ENCODE measurements around the gene SP2. TPM values are rescaled to one million over a fixed set of nuclear protein-coding genes. Genes with fewer than 3 reads are reported as not detected.

Gene SP2
- total RNA-seq, 1 donor from 2014 or later, result 12.1 TPM

GRCh38 chr17:47882695-47883588 lies 13.1 kb upstream of the SP2 start:
- no peaks in the 10 kb centered on the region for H3K36me3 ChIP-seq (ENCODE audit: insufficient read depth, low read length)
- TF ChIP-seq, protein P1, sequence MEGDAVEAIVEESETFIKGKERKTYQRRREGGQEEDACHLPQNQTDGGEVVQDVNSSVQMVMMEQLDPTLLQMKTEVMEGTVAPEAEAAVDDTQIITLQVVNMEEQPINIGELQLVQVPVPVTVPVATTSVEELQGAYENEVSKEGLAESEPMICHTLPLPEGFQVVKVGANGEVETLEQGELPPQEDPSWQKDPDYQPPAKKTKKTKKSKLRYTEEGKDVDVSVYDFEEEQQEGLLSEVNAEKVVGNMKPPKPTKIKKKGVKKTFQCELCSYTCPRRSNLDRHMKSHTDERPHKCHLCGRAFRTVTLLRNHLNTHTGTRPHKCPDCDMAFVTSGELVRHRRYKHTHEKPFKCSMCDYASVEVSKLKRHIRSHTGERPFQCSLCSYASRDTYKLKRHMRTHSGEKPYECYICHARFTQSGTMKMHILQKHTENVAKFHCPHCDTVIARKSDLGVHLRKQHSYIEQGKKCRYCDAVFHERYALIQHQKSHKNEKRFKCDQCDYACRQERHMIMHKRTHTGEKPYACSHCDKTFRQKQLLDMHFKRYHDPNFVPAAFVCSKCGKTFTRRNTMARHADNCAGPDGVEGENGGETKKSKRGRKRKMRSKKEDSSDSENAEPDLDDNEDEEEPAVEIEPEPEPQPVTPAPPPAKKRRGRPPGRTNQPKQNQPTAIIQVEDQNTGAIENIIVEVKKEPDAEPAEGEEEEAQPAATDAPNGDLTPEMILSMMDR (IDR thresholded peaks at IDR 0.05; ENCODE audit: insufficient read depth, low read depth, low read length), result no peak
- no peak for TF ChIP-seq EZH2 (IDR thresholded peaks at IDR 0.05; ENCODE audit: insufficient read depth, low read length)
- H3K4me1 ChIP-seq (ENCODE audit: insufficient read depth, low read length), result peaks cover 14% of the 10 kb centered on the region
- peaks cover 22% of the 10 kb centered on the region for H3K27me3 Mint-ChIP-seq (ENCODE audit: low read depth, unreplicated experiment)
- no peaks in the 10 kb centered on the region for H3K9me3 Mint-ChIP-seq (ENCODE audit: unreplicated experiment)
- no peak for DNase-seq (ENCODE audit: low read depth)
- H3K27ac ChIP-seq (ENCODE audit: low read depth, low read length), result no peak overlapping the region
- no peak overlapping the region for H3K4me2 ChIP-seq (ENCODE audit: low read length)
- peaks cover 7% of the 10 kb centered on the region for H3K27me3 ChIP-seq (ENCODE audit: insufficient read depth, low read length)
- H3K4me1 Mint-ChIP-seq (ENCODE audit: low read depth, unreplicated experiment), result peaks cover 13% of the 10 kb centered on the region
- H3K79me2 ChIP-seq (ENCODE audit: insufficient read depth, low read length), result no peaks in the 10 kb centered on the region
- no peaks in the 10 kb centered on the region for H3K36me3 Mint-ChIP-seq (ENCODE audit: low read depth, unreplicated experiment)
- no peaks in the 10 kb centered on the region for H3K9me3 ChIP-seq (ENCODE audit: insufficient read depth, low read depth, low read length)
- no peak overlapping the region for H3K27ac Mint-ChIP-seq (ENCODE audit: unreplicated experiment)
- no peak overlapping the region for H2AFZ ChIP-seq (ENCODE audit: low read depth, low read length)
- no peak overlapping the region for H3K4me3 Mint-ChIP-seq (ENCODE audit: unreplicated experiment)
- H3K9ac ChIP-seq (ENCODE audit: low read length), result no peak overlapping the region
- H4K20me1 ChIP-seq (ENCODE audit: insufficient read depth, low read length), result no peaks in the 10 kb centered on the region
- H3K4me3 ChIP-seq (ENCODE audit: insufficient read depth, low read depth, low read length), result no peak overlapping the region
- no peak for FAIRE-seq

- Histone ChIP-seq H4K20me1 (ENCODE audit: insufficient read depth, low read length) (no peaks in the 10 kb centered on the region), H3K4me1 (ENCODE audit: insufficient read depth, low read length) (peaks cover 6% of the 10 kb centered on the region), H3K27me3 (ENCODE audit: insufficient read depth, low read length) (peaks cover 7% of the 10 kb centered on the region), H3K4me2 (ENCODE audit: low read length) (no peak overlapping the region), H3K4me3 (ENCODE audit: insufficient read depth, low read depth, low read length) (no peak overlapping the region), H3K9me3 (ENCODE audit: insufficient read depth, low read depth, low read length) (no peaks in the 10 kb centered on the region), H3K27ac (ENCODE audit: low read depth, low read length) (no peak overlapping the region), H3K9ac (ENCODE audit: low read length) (no peak overlapping the region), H2AFZ (ENCODE audit: low read depth, low read length) (no peak overlapping the region), H3K36me3 (ENCODE audit: insufficient read depth, low read length) (no peaks in the 10 kb centered on the region), H3K79me2 (ENCODE audit: insufficient read depth, low read length) (no peaks in the 10 kb centered on the region)
- no peak for TF ChIP-seq EZH2 (IDR thresholded peaks at IDR 0.05; ENCODE audit: insufficient read depth, low read length)
- TF ChIP-seq, protein P1 (IDR thresholded peaks at IDR 0.05; ENCODE audit: insufficient read depth, low read depth, low read length), result no peak
- Mint-ChIP-seq H3K27ac (ENCODE audit: unreplicated experiment) (no peak overlapping the region), H3K4me1 (ENCODE audit: low read depth, unreplicated experiment) (peaks cover 6% of the 10 kb centered on the region), H3K27me3 (ENCODE audit: low read depth, unreplicated experiment) (peaks cover 22% of the 10 kb centered on the region), H3K4me3 (ENCODE audit: unreplicated experiment) (no peak overlapping the region), H3K36me3 (ENCODE audit: low read depth, unreplicated experiment) (no peaks in the 10 kb centered on the region), H3K9me3 (ENCODE audit: unreplicated experiment) (no peaks in the 10 kb centered on the region)
- DNase-seq (ENCODE audit: low read depth), result no peak
- no peak for FAIRE-seq
Observed at GRCh38 chr17:47883589-47884426, 12.2 kb upstream of the SP2 start.
